GM18868 (cell line): ENCODE measurements around the gene ATP6V1F.

Source experiments
- ATAC-seq: cut with Tn5 transposase; IDR thresholded peaks from one replicate; pipeline ENCODE4 v1.9.1; 2021; ENCODE audit warnings: mild to moderate bottlenecking, moderate library complexity; ENCODE audit not compliant: unreplicated experiment

ATP6V1F gene

GRCh38 chr7:128862571-128863432 lies at the start of gene ATP6V1F:
ATP6V1F (plus strand) TSS chr7:128862856; CDS start chr7:128862905, 49 bp downstream.
- ATAC-seq, result peak; percentile 88

- no peak for ATAC-seq
Observed at GRCh38 chr7:128814499-128814898, 48.2 kb upstream of the ATP6V1F start.

GRCh38 chr7:128815289-128815942 lies 47.2 kb upstream of the ATP6V1F start:
- ATAC-seq, result no peak

- no peak for ATAC-seq
Observed at GRCh38 chr7:128818694-128819093, 44.0 kb upstream of the ATP6V1F start.

- no peak for ATAC-seq
Observed at GRCh38 chr7:128821724-128822123, 40.9 kb upstream of the ATP6V1F start.

- ATAC-seq, result no peak
Observed at GRCh38 chr7:128826512-128826911, 36.1 kb upstream of the ATP6V1F start.

- ATAC-seq, result no peak
Observed at GRCh38 chr7:128826916-128827247, 35.8 kb upstream of the ATP6V1F start.

GRCh38 chr7:128827248-128827958 lies 35.3 kb upstream of the ATP6V1F start:
- ATAC-seq, result no peak

- ATAC-seq, result no peak
Observed at GRCh38 chr7:128827971-128828711, 34.5 kb upstream of the ATP6V1F start.

GRCh38 chr7:128829391-128830166 lies 33.1 kb upstream of the ATP6V1F start:
- no peak for ATAC-seq

- no peak for ATAC-seq
Observed at GRCh38 chr7:128830231-128831177, 32.2 kb upstream of the ATP6V1F start, which contains the start of gene FLNC. FLNC (plus strand) TSS chr7:128830406; CDS start chr7:128830638, 232 bp downstream.

- no peak for ATAC-seq
Observed at GRCh38 chr7:128831178-128831993, 31.3 kb upstream of the ATP6V1F start.

GRCh38 chr7:128831994-128832879 lies 30.4 kb upstream of the ATP6V1F start:
- ATAC-seq, result no peak

- ATAC-seq, result no peak
Observed at GRCh38 chr7:128832880-128833147, 29.8 kb upstream of the ATP6V1F start.

GRCh38 chr7:128833148-128833945 lies 29.3 kb upstream of the ATP6V1F start:
- ATAC-seq, result no peak

- no peak for ATAC-seq
Observed at GRCh38 chr7:128833946-128834325, 28.7 kb upstream of the ATP6V1F start.
